ENCODE results near the gene MVB12B.

GRCh38 chr9:126506361-126507317, 180.0 kb downstream of the MVB12B start:
- TF ChIP-seq, protein P1, sequence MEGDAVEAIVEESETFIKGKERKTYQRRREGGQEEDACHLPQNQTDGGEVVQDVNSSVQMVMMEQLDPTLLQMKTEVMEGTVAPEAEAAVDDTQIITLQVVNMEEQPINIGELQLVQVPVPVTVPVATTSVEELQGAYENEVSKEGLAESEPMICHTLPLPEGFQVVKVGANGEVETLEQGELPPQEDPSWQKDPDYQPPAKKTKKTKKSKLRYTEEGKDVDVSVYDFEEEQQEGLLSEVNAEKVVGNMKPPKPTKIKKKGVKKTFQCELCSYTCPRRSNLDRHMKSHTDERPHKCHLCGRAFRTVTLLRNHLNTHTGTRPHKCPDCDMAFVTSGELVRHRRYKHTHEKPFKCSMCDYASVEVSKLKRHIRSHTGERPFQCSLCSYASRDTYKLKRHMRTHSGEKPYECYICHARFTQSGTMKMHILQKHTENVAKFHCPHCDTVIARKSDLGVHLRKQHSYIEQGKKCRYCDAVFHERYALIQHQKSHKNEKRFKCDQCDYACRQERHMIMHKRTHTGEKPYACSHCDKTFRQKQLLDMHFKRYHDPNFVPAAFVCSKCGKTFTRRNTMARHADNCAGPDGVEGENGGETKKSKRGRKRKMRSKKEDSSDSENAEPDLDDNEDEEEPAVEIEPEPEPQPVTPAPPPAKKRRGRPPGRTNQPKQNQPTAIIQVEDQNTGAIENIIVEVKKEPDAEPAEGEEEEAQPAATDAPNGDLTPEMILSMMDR (IDR thresholded peaks at IDR 0.05 in 2 of 3, conservative IDR thresholded peaks at IDR 0.05 in 1 of 3; ENCODE audit: borderline replicate concordance in 1 of 3, insufficient read depth in 1 of 3, low read depth in 2 of 3, low read length in 2 of 3): no peak
- TF ChIP-seq EZH2 (IDR thresholded peaks at IDR 0.05) (no peak), MAX (IDR thresholded peaks at IDR 0.05) (no peak), POLR2AphosphoS5 (IDR thresholded peaks at IDR 0.05; ENCODE audit: low read depth, low read length) (no peak)

Measured in HCT116 (cell line).